ENCODE results near the gene NCAM1.

NCAM1 gene

GRCh38 chr11:113090716-113091480 lies 129.7 kb downstream of the NCAM1 start:
- DNase-seq, result no peak

DNA sequence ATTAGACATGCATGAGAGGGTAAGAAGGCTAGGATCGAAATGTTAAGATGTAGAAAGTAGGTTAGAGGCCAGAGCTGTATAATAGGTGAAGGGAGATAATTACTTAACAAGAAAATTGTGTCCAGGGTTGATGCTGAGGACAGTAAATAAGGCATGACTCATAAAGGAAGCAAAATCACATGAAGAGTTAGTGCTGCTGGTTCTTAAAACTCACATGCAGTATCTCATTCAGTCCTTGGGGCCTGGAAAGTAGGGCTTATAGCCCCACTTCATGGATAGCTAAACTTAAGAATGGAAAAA lies 130.2 kb downstream of the NCAM1 start:
- DNase-seq, result no peak

DNA sequence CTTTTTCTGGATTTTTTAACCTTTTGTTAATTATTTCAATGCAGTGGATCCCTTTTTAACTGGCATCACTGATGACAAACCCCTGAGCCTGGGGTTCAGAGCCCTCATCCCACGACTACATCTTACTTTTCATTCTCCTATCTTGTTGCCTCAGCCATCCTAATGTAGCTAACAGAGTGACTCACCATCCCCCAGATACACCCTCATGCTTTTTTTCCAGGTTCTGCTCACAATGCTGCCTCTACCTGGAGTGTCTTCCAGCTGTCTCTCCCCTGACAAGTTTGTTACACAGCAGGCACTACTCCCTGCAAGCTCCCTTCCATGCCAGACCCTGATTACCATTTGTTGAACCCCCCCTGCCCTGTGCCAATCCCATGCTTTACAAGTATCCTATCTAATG lies 135.4 kb downstream of the NCAM1 start:
- no peak for DNase-seq

GRCh38 chr11:113103932-113104690 lies 142.9 kb downstream of the NCAM1 start:
- no peak for DNase-seq

- no peak for DNase-seq
These were observed 143.6 kb downstream of the NCAM1 start for GRCh38 chr11:113104691-113105251.

DNA sequence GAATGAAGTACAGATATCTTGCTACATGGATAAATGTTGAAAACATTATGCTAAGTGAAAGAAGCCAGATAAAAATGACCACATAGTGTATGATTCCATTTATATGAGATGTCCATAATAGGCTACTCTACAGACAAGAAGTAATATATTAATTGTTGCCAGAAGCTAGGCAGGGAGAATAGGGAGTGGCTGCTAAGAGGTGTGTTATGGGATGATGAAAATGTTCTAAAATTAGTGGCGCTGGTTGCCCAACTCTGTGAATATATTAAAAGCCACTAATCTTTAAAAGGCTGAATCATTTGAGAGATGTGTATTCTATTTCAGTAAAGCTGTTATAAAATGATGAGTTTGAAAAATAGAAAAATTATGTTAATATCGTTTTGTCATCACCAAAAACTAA lies 144.4 kb downstream of the NCAM1 start:
- DNase-seq, result no peak

DNA sequence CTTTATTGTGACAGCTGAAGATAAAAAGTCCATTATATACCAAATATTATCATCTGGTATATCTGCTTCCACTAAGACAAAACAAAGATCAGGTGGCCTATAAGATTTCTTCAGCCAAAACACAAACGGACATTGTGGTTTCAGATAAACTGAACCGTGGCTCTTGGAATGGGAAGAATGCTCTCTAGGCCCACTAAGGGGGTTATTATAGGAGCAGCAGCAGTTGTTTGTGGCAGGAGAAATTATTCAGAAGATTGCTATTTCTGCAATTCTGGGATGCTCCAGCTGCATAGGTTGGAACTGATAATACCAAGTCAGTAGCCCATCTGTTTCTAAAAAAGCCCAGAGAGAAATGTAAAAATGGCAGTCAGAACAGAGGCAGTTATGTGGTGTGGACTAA lies 145.3 kb downstream of the NCAM1 start:
- DNase-seq, result no peak

- DNase-seq, result no peak
These were observed 148.8 kb downstream of the NCAM1 start for GRCh38 chr11:113110046-113110445.

DNA sequence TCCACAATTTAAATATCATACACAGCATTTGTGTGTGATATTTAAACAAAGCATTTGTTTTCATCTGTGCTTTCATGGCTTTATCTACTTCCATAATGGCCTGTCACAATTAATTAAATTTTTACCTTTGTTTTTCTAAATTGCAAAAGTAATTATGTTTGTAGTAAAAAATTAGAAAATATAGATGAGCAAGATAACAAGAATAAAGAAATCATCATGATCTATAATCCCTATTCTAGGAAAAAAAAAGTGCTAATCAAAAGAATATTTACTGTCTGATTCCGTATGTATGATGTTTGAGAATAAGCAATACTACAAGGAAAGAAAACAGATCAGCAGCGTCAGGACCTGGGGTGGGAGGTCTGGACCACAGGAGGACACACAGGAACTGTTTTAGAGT lies 149.9 kb downstream of the NCAM1 start:
- DNase-seq, result no peak

GRCh38 chr11:113112307-113112706 lies 151.1 kb downstream of the NCAM1 start:
- DNase-seq, result no peak

GRCh38 chr11:113113801-113114704 lies 152.8 kb downstream of the NCAM1 start:
- no peak for DNase-seq

- DNase-seq, result no peak
These were observed 153.4 kb downstream of the NCAM1 start for GRCh38 chr11:113114705-113115027.

DNA sequence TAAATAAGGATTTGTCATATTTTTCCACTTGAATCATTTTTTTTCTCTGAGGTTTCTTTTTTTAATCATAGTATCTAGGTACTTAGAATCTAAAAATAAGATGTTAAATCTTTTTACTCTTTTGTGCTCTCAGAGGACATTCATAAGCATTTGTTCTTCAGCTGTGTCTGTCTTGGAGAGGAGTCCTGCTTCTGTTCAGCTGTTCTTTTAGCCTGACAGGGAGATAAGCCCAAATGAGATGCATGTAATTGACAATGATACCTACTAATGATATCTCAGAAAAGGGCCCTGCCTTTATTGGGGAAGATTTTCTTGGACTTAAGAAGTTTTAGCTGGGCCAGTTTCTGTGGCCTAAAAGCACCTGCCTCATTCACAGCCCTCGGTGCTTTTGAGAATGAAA lies 156.9 kb downstream of the NCAM1 start:
- no peak for DNase-seq

GRCh38 chr11:113119074-113119473 lies 157.9 kb downstream of the NCAM1 start:
- DNase-seq, result no peak

- no peak for DNase-seq
These were observed 158.9 kb downstream of the NCAM1 start for GRCh38 chr11:113119966-113120736.

DNA sequence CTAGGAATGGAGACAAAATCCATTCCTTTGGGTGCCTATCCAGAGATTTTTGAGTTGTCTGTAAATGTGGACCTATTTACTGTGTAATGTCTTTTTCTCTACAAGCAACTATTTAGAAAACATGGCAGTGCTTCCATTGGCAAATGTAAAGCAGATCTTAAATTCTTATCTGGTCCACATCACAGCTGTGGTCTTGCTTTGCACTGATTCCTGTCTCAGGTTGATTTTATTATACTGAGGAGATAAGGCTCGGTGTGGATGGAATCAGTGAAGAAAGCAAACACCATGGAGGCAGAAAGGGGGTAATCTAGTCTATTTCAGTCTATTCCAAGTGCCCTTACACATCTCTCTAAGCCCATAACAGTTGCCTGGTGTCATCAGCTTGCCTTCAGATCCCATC lies 160.5 kb downstream of the NCAM1 start:
- DNase-seq, result no peak

- no peak for DNase-seq
These were observed 162.8 kb downstream of the NCAM1 start for GRCh38 chr11:113124006-113124405.

- no peak for DNase-seq
These were observed 163.4 kb downstream of the NCAM1 start for GRCh38 chr11:113124578-113124977.

GRCh38 chr11:113129261-113129992 lies 168.2 kb downstream of the NCAM1 start:
- no peak for DNase-seq

- DNase-seq, result no peak
These were observed 170.0 kb downstream of the NCAM1 start for GRCh38 chr11:113131036-113131775.

GRCh38 chr11:113133071-113133470 lies 171.9 kb downstream of the NCAM1 start:
- no peak for DNase-seq

All from SIG-M5 (cell line).